SU-DHL-6 (cell line): ENCODE results near the gene AFG1L.
"Not testable (repeated sequence)": the region's sequence is repeated elsewhere in the genome, so short reads cannot be mapped to it uniquely, and the experiment has no call there.

Experiments
- H2AFZ ChIP-seq: fragments of 200-600 bp; sonication (generic); 2 replicates; pipeline ENCODE4 v1.6.1; 2014; ENCODE audit warnings: low read depth, mild to moderate bottlenecking, moderate library complexity, mixed read lengths, antibody characterized with exemption, low read length; ENCODE audit not compliant: severe bottlenecking
- H3F3A ChIP-seq: fragments of 200-600 bp; shearing (Covaris generic); 2 replicates; pipeline ENCODE4 v1.6.0; 2016; ENCODE audit warnings: antibody characterized with exemption, mild to moderate bottlenecking; ENCODE audit not compliant: insufficient read depth
- H3K27ac ChIP-seq: fragments of 200-600 bp; sonication (generic); 2 replicates; pipeline ENCODE4 v1.5.1; 2016; ENCODE audit warnings: low read depth, mild to moderate bottlenecking, low read length, moderate library complexity, mixed read lengths
- H3K27me3 ChIP-seq: fragments of 200-600 bp; sonication (generic), shearing (Covaris generic); 2 replicates; pipeline ENCODE4 v1.6.0; 2014; ENCODE audit warnings: mild to moderate bottlenecking, low read length
- H3K36me3 ChIP-seq: fragments of 200-600 bp; sonication (generic); 2 replicates; pipeline ENCODE4 v1.6.1; 2014; ENCODE audit warnings: mild to moderate bottlenecking, low read length, mixed read lengths
- H3K4me2 ChIP-seq: fragments of 300-600, 200-600 bp; shearing (Covaris generic), sonication (generic); 2 replicates; pipeline ENCODE4 v1.6.0; 2014; ENCODE audit warnings: low read length, low read depth, mild to moderate bottlenecking; ENCODE audit not compliant: poor library complexity, severe bottlenecking
- H3K4me3 ChIP-seq: fragments of 200-600 bp; sonication (generic); 2 replicates; pipeline ENCODE4 v1.5.1; 2014; ENCODE audit warnings: antibody characterized with exemption, low read length, mild to moderate bottlenecking, mixed read lengths; ENCODE audit not compliant: insufficient read depth, poor library complexity, severe bottlenecking
- H3K79me2 ChIP-seq: fragments of 200-600 bp; sonication (generic); 2 replicates; pipeline ENCODE4 v1.6.1; 2014; ENCODE audit warnings: mild to moderate bottlenecking, low read length, moderate library complexity; ENCODE audit not compliant: insufficient read depth
- H3K9ac ChIP-seq: fragments of 200-600 bp; sonication (generic); 2 replicates; pipeline ENCODE4 v1.7.0; 2014; ENCODE audit warnings: mild to moderate bottlenecking, low read length
- H3K9me2 ChIP-seq: fragments of 200-600 bp; sonication (generic); replicated peaks from 2 replicates; pipeline ENCODE4 v1.6.1; 2014; ENCODE audit warnings: low read length; ENCODE audit not compliant: insufficient read depth
- H3K9me3 ChIP-seq: fragments of 200-600 bp; sonication (generic); 2 replicates; pipeline ENCODE4 v1.6.1; 2014; ENCODE audit warnings: low read length, mixed read lengths; ENCODE audit not compliant: insufficient read depth
- H4K20me1 ChIP-seq: fragments of 200-600 bp; sonication (generic); 2 replicates; pipeline ENCODE4 v1.6.1; 2014; ENCODE audit warnings: low read depth, mild to moderate bottlenecking, antibody characterized with exemption, low read length, moderate library complexity, mixed read lengths
- CTCF ChIP-seq: fragments of 200-600 bp; sonication (generic); IDR thresholded peaks from one replicate; pipeline ENCODE4 v1.5.1; 2017; ENCODE audit warnings: antibody characterized with exemption, mild to moderate bottlenecking, low read length, moderate library complexity; ENCODE audit not compliant: insufficient read depth, poor library complexity, severe bottlenecking
- EZH2phosphoT487 ChIP-seq: fragments of 200-600 bp; sonication (generic), shearing (Covaris generic); conservative IDR thresholded peaks from 2 replicates; pipeline ENCODE4 v1.6.1; 2018; ENCODE audit warnings: mild to moderate bottlenecking, antibody characterized with exemption, low read length, moderate library complexity, mixed read lengths

AFG1L gene

GRCh38 chr6:108302386-108302785 is 7.5 kb downstream of the AFG1L start:
- TF ChIP-seq EZH2phosphoT487 (no peak), CTCF (no peak)
- no peak overlapping the region for H3K4me2 ChIP-seq

GRCh38 chr6:108304646-108305045 is 9.8 kb downstream of the AFG1L start:
- no peaks in the 10 kb centered on the region for H4K20me1 ChIP-seq
- TF ChIP-seq EZH2phosphoT487: no peak
- no peak for TF ChIP-seq CTCF
- H3K79me2 ChIP-seq: no peaks in the 10 kb centered on the region
- H3K27me3 ChIP-seq: no peaks in the 10 kb centered on the region
- H3K9me2 ChIP-seq: no peaks in the 10 kb centered on the region
- H3F3A ChIP-seq: no peaks in the 10 kb centered on the region; the same call in 1 of the 2 replicates
- no peaks in the 10 kb centered on the region for H3K9me3 ChIP-seq
- H2AFZ ChIP-seq: no peak overlapping the region
- no peak overlapping the region for H3K9ac ChIP-seq
- H3K4me2 ChIP-seq: no peak overlapping the region
- H3K36me3 ChIP-seq: no peaks in the 10 kb centered on the region
- H3K4me3 ChIP-seq: no peak overlapping the region
- no peak overlapping the region for H3K27ac ChIP-seq

More at GRCh38 chr6:108302386-108302785, 7.5 kb downstream of the AFG1L start:
- H3K9ac ChIP-seq: no peak overlapping the region
- no peaks in the 10 kb centered on the region for H3K9me2 ChIP-seq
- H3K27ac ChIP-seq: no peak overlapping the region
- no peak overlapping the region for H2AFZ ChIP-seq
- no peaks in the 10 kb centered on the region for H4K20me1 ChIP-seq
- H3K9me3 ChIP-seq: no peaks in the 10 kb centered on the region
- no peaks in the 10 kb centered on the region for H3K36me3 ChIP-seq
- H3K4me3 ChIP-seq: no peak overlapping the region
- H3K27me3 ChIP-seq: no peaks in the 10 kb centered on the region
- H3F3A ChIP-seq: no peaks in the 10 kb centered on the region
- no peaks in the 10 kb centered on the region for H3K79me2 ChIP-seq

GRCh38 chr6:108308641-108309040 is 13.8 kb downstream of the AFG1L start:
- not testable (repeated sequence) for H3K27ac ChIP-seq, H3K4me3 ChIP-seq, H3K9ac ChIP-seq, H3F3A ChIP-seq, H4K20me1 ChIP-seq, H3K79me2 ChIP-seq, H3K9me3 ChIP-seq, H2AFZ ChIP-seq, H3K36me3 ChIP-seq, H3K9me2 ChIP-seq, H3K27me3 ChIP-seq
- H3K4me2 ChIP-seq: peak overlapping the region; percentile 30

GRCh38 chr6:108309844-108310243 is 15.0 kb downstream of the AFG1L start:
- Histone ChIP-seq H3K9me3 (no peaks in the 10 kb centered on the region), H3K27me3 (no peaks in the 10 kb centered on the region), H3K4me2 (peak overlapping the region; percentile 30), H3K9me2 (no peaks in the 10 kb centered on the region), H3F3A (no peaks in the 10 kb centered on the region; the same call in 1 of the 2 replicates), H2AFZ (no peak overlapping the region), H4K20me1 (no peaks in the 10 kb centered on the region), H3K79me2 (no peaks in the 10 kb centered on the region), H3K9ac (no peak overlapping the region), H3K4me3 (no peak overlapping the region), H3K36me3 (no peaks in the 10 kb centered on the region), H3K27ac (no peak overlapping the region)
- TF ChIP-seq EZH2phosphoT487 (no peak), CTCF (no peak)
